Measurements from ENCODE around the gene LCP1. TPM values are rescaled to one million over a fixed set of nuclear protein-coding genes. Genes with fewer than 3 reads are reported as not detected.

Gene LCP1
- total and polyA plus RNA-seq, 2 experiments from 2014 or later, result 0.64 TPM; not detected in 1

- no peaks in the 10 kb centered on the region for H4K20me1 ChIP-seq (ENCODE audit: insufficient read depth)
- no peak overlapping the region for H3K9ac ChIP-seq
- no peaks in the 10 kb centered on the region for H3K9me3 ChIP-seq (ENCODE audit: low read depth)
- H3K9me2 ChIP-seq (ENCODE audit: insufficient read depth), result no peaks in the 10 kb centered on the region
- no peak overlapping the region for H2AFZ ChIP-seq
- in situ Hi-C loops (cut with MboI), result no loop called here
- no peak overlapping the region for H3K4me2 ChIP-seq (ENCODE audit: unreplicated experiment)
- H3K79me2 ChIP-seq (ENCODE audit: insufficient read depth), result no peaks in the 10 kb centered on the region
- TF ChIP-seq EZH2 (IDR thresholded peaks at IDR 0.05; ENCODE audit: insufficient read depth, poor library complexity, severe bottlenecking), result no peak
- peak; percentile 67; the same call in 1 of the 2 replicates for TF ChIP-seq EZH2phosphoT487 (IDR thresholded peaks at IDR 0.05; ENCODE audit: insufficient read depth, low read depth)
- DNase-seq, result peak; percentile 61
- peaks cover 12% of the 10 kb centered on the region; the same call in 1 of the 2 replicates for H3K4me1 ChIP-seq (ENCODE audit: insufficient read depth)
- peaks cover 12% of the 10 kb centered on the region; the same call in 1 of the 2 replicates for H3F3A ChIP-seq (ENCODE audit: insufficient read depth)
- H3K36me3 ChIP-seq (ENCODE audit: low read depth), result no peaks in the 10 kb centered on the region
- 28 to 29% methylated on average over 4 of the region's 4 CpGs for WGBS, 2 experiments (ENCODE audit: low coverage in 1 of 2, low lambda C conversion rate in 2 of 2, missing lambda C conversion rate in 2 of 2)
- no peak overlapping the region for H3K4me3 ChIP-seq
- peaks cover 6% of the 10 kb centered on the region; the same call in 1 of the 2 replicates for H3K27me3 ChIP-seq (replicated peaks; ENCODE audit: insufficient read depth)
- no peak overlapping the region for H3K27ac ChIP-seq
Observed at GRCh38 chr13:46197299-46198048, 15.5 kb upstream of the LCP1 start.

- in situ Hi-C loops (cut with MboI), result no loop called here
- Histone ChIP-seq H3K4me3 (no peak overlapping the region), H3F3A (ENCODE audit: insufficient read depth) (peaks cover 12% of the 10 kb centered on the region; the same call in 1 of the 2 replicates), H3K9ac (no peak overlapping the region), H3K27me3 (replicated peaks; ENCODE audit: insufficient read depth) (peaks cover 11% of the 10 kb centered on the region; the same call in 1 of the 2 replicates), H4K20me1 (ENCODE audit: insufficient read depth) (no peaks in the 10 kb centered on the region), H3K9me2 (ENCODE audit: insufficient read depth) (no peaks in the 10 kb centered on the region), H3K4me2 (ENCODE audit: unreplicated experiment) (no peak overlapping the region), H2AFZ (no peak overlapping the region), H3K36me3 (ENCODE audit: low read depth) (no peaks in the 10 kb centered on the region), H3K4me1 (ENCODE audit: insufficient read depth) (peaks cover 12% of the 10 kb centered on the region; the same call in 1 of the 2 replicates), H3K9me3 (ENCODE audit: low read depth) (no peaks in the 10 kb centered on the region), H3K79me2 (ENCODE audit: insufficient read depth) (no peaks in the 10 kb centered on the region), H3K27ac (no peak overlapping the region)
- DNase-seq, result no peak
- TF ChIP-seq EZH2 (IDR thresholded peaks at IDR 0.05; ENCODE audit: insufficient read depth, poor library complexity, severe bottlenecking), result no peak
- TF ChIP-seq EZH2phosphoT487 (IDR thresholded peaks at IDR 0.05; ENCODE audit: insufficient read depth, low read depth), result no peak
- 92 to 94% methylated on average over 1 of the region's 1 CpG for WGBS, 2 experiments (ENCODE audit: low coverage in 1 of 2, low lambda C conversion rate in 2 of 2, missing lambda C conversion rate in 2 of 2)
Observed at GRCh38 chr13:46195016-46195415, 13.0 kb upstream of the LCP1 start.

GRCh38 chr13:46192412-46192811 lies 10.4 kb upstream of the LCP1 start:
- no peaks in the 10 kb centered on the region for H4K20me1 ChIP-seq (ENCODE audit: insufficient read depth)
- no peak overlapping the region for H2AFZ ChIP-seq
- no peak overlapping the region for H3K4me2 ChIP-seq (ENCODE audit: unreplicated experiment)
- no peaks in the 10 kb centered on the region for H3K9me3 ChIP-seq (ENCODE audit: low read depth)
- H3K27ac ChIP-seq, result no peak overlapping the region
- peaks cover 20% of the 10 kb centered on the region; the same call in 1 of the 2 replicates for H3K27me3 ChIP-seq (replicated peaks; ENCODE audit: insufficient read depth)
- no peak for DNase-seq
- WGBS, 2 experiments (ENCODE audit: low coverage in 1 of 2, low lambda C conversion rate in 2 of 2, missing lambda C conversion rate in 2 of 2), result 43 to 56% methylated on average over 1 of the region's 1 CpG
- H3F3A ChIP-seq (ENCODE audit: insufficient read depth), result peaks cover 3% of the 10 kb centered on the region; the same call in 1 of the 2 replicates
- peaks cover 4% of the 10 kb centered on the region; the same call in 1 of the 2 replicates for H3K4me1 ChIP-seq (ENCODE audit: insufficient read depth)
- in situ Hi-C loops (cut with MboI), result no loop called here
- no peak overlapping the region for H3K4me3 ChIP-seq
- no peaks in the 10 kb centered on the region for H3K36me3 ChIP-seq (ENCODE audit: low read depth)
- no peaks in the 10 kb centered on the region for H3K79me2 ChIP-seq (ENCODE audit: insufficient read depth)
- no peak overlapping the region for H3K9ac ChIP-seq
- TF ChIP-seq EZH2 (IDR thresholded peaks at IDR 0.05; ENCODE audit: insufficient read depth, poor library complexity, severe bottlenecking), result no peak
- no peak for TF ChIP-seq EZH2phosphoT487 (IDR thresholded peaks at IDR 0.05; ENCODE audit: insufficient read depth, low read depth)
- no peaks in the 10 kb centered on the region for H3K9me2 ChIP-seq (ENCODE audit: insufficient read depth)

GRCh38 chr13:46185634-46186033 lies 3.7 kb upstream of the LCP1 start:
- H3K27me3 ChIP-seq (replicated peaks; ENCODE audit: insufficient read depth), result peaks cover 29% of the 10 kb centered on the region; the same call in 1 of the 2 replicates
- 84 to 88% methylated on average over 4 of the region's 4 CpGs for WGBS, 2 experiments (ENCODE audit: low coverage in 1 of 2, low lambda C conversion rate in 2 of 2, missing lambda C conversion rate in 2 of 2)
- in situ Hi-C loops (cut with MboI), result no loop called here

More at GRCh38 chr13:46185634-46186033, 3.7 kb upstream of the LCP1 start:
- Histone ChIP-seq H3K4me3 (no peak overlapping the region), H3F3A (ENCODE audit: insufficient read depth) (no peaks in the 10 kb centered on the region), H3K79me2 (ENCODE audit: insufficient read depth) (no peaks in the 10 kb centered on the region), H4K20me1 (ENCODE audit: insufficient read depth) (no peaks in the 10 kb centered on the region), H3K4me2 (ENCODE audit: unreplicated experiment) (no peak overlapping the region), H3K9ac (no peak overlapping the region), H2AFZ (no peak overlapping the region), H3K27ac (no peak overlapping the region), H3K4me1 (ENCODE audit: insufficient read depth) (no peaks in the 10 kb centered on the region), H3K36me3 (ENCODE audit: low read depth) (no peaks in the 10 kb centered on the region), H3K9me3 (ENCODE audit: low read depth) (no peaks in the 10 kb centered on the region), H3K9me2 (ENCODE audit: insufficient read depth) (no peaks in the 10 kb centered on the region)
- DNase-seq, result no peak
- TF ChIP-seq EZH2phosphoT487 (IDR thresholded peaks at IDR 0.05; ENCODE audit: insufficient read depth, low read depth), result no peak
- no peak for TF ChIP-seq EZH2 (IDR thresholded peaks at IDR 0.05; ENCODE audit: insufficient read depth, poor library complexity, severe bottlenecking)

Measured in GM23248 (cell line).